K562 (cell line): Measurements from ENCODE around the gene ZNF330. TPM values are rescaled to one million over a fixed set of nuclear protein-coding genes. Genes with fewer than 3 reads are reported as not detected.

Source experiments
- CBFB ChIP-seq: sonication (generic); formaldehyde crosslinking; IDR thresholded peaks from 2 replicates; pipeline ENCODE4 v1.4.0; 2020; ENCODE audit warnings: mild to moderate bottlenecking, missing genetic modification reagents
- FOXK1 ChIP-seq: sonication (generic); formaldehyde crosslinking; IDR thresholded peaks from 2 replicates; pipeline ENCODE4 v1.8.0; 2022; ENCODE audit warnings: missing genetic modification reagents, mild to moderate bottlenecking, borderline replicate concordance
- GATA2 ChIP-seq: sonication (generic); formaldehyde crosslinking; IDR thresholded peaks from 2 replicates; pipeline ENCODE4 v1.4.0; 2020; ENCODE audit warnings: mild to moderate bottlenecking, missing genetic modification reagents
- HCFC1 ChIP-seq: IDR thresholded peaks from 2 replicates; pipeline ENCODE4 v1.6.1; 2012; ENCODE audit warnings: low read depth, low read length, improper control_type of control experiment
- HNRNPH1 ChIP-seq: fragments of 200-400 bp; formaldehyde crosslinking; optimal IDR thresholded peaks from 2 replicates; pipeline ENCODE3; 2017; ENCODE audit warnings: low read depth, mild to moderate bottlenecking, low read length, moderate library complexity
- KLF1 ChIP-seq: fragments of 450-650 bp; IDR thresholded peaks from 2 replicates; pipeline ENCODE4 v1.6.1; 2016; ENCODE audit warnings: missing genetic modification characterization, missing compliant biosample characterization
- SMAD1 ChIP-seq: fragments of 150-350 bp; IDR thresholded peaks from 2 replicates; pipeline ENCODE4 v1.6.1; 2014; ENCODE audit warnings: low read length, low read depth; ENCODE audit not compliant: partially characterized antibody
- SMARCA4 ChIP-seq: fragments of 450-650 bp; IDR thresholded peaks from 2 replicates; pipeline ENCODE4 v1.6.1; 2016
- XRCC5 ChIP-seq: fragments of 200-400 bp; formaldehyde crosslinking; IDR thresholded peaks from 2 replicates; pipeline ENCODE4 v1.6.1; 2017; ENCODE audit warnings: low read depth, mild to moderate bottlenecking, low read length
- ZNF263 ChIP-seq: sonication (generic); formaldehyde crosslinking; IDR thresholded peaks from 2 replicates; pipeline ENCODE4 v1.8.0; 2022; ENCODE audit warnings: mild to moderate bottlenecking, missing genetic modification reagents, borderline replicate concordance
- ZNF311 ChIP-seq: fragments of 250-450 bp; sonication (Bioruptor Pico); IDR thresholded peaks from 2 replicates; pipeline ENCODE4 v1.4.0; 2020; ENCODE audit warnings: mild to moderate bottlenecking, moderate library complexity
- ZNF583 ChIP-seq: fragments of 250-450 bp; sonication (Bioruptor Pico); IDR thresholded peaks from 2 replicates; pipeline ENCODE4 v1.4.0; 2020
- ZNF696 ChIP-seq: fragments of 250-450 bp; sonication (Bioruptor Pico); conservative IDR thresholded peaks from 2 replicates; pipeline ENCODE4 v1.4.0; 2020; ENCODE audit warnings: mild to moderate bottlenecking, moderate library complexity
- polyA plus RNA-seq, 8 experiments: library from polyadenylated mRNA; depleted of rRNA in 4 of 8; stranded (reverse) in 5 of 8; unstranded in 3 of 8; fragments of >200 nt; fragmentation: Nextera tagmentation in 2 of 8; fragmentation: Illumina TruSeq in 1 of 8; extraction: Ambion mirVana in 2 of 8; extraction: Trizol in 1 of 8; gene quantifications; 2 replicates each; pipeline versions ENCODE4 v1.2.1 to v1.2.3, GENCODE V29; 2011 to 2014; ENCODE audit warnings: inconsistent platforms in 1 of 8, missing spikeins in 1 of 8
- total RNA-seq, 7 experiments: library from RNA; depleted of rRNA in 6 of 7; stranded (reverse); fragments of >200 nt in 6 of 7; fragmentation: Illumina TruSeq in 2 of 7; extraction: Trizol in 2 of 7; gene quantifications; 2 replicates each; pipeline versions ENCODE4 v1.2.1 to v1.2.3, GENCODE V29; 2011 to 2021; ENCODE audit warnings: low replicate concordance in 1 of 7
- TF ChIP-seq, protein P1 (sequence below): fragments of 450-650 bp; formaldehyde crosslinking; IDR thresholded peaks from 2 replicates; pipeline ENCODE4 v1.4.0; 2020; ENCODE audit warnings: mild to moderate bottlenecking, mixed read lengths
- TF ChIP-seq, protein P2 (sequence below): fragments of 450-650 bp; IDR thresholded peaks from 2 replicates; pipeline ENCODE4 v1.6.1; 2016; ENCODE audit warnings: mild to moderate bottlenecking
- TF ChIP-seq, protein P3 (sequence below): fragments of 450-650 bp; formaldehyde crosslinking; IDR thresholded peaks from 2 replicates; pipeline ENCODE4 v1.4.0; 2022; ENCODE audit warnings: missing genetic modification characterization
- TF ChIP-seq, protein P4 (sequence below): fragments of 250-450 bp; sonication (Bioruptor Pico); IDR thresholded peaks from 2 replicates; pipeline ENCODE4 v1.5.0; 2021
- TF ChIP-seq, protein P5 (sequence below): fragments of 450-650 bp; IDR thresholded peaks from 2 replicates; pipeline ENCODE4 v1.6.1; 2018; ENCODE audit warnings: mild to moderate bottlenecking, low read depth; ENCODE audit not compliant: partially characterized antibody

ZNF330 gene
- total and polyA plus RNA-seq, 9 of the 15 experiments (the other 6 are each of a cell fraction or from before 2014, with no cell fraction given): 70.0 to 115 (median 92.0) TPM

DNA sequence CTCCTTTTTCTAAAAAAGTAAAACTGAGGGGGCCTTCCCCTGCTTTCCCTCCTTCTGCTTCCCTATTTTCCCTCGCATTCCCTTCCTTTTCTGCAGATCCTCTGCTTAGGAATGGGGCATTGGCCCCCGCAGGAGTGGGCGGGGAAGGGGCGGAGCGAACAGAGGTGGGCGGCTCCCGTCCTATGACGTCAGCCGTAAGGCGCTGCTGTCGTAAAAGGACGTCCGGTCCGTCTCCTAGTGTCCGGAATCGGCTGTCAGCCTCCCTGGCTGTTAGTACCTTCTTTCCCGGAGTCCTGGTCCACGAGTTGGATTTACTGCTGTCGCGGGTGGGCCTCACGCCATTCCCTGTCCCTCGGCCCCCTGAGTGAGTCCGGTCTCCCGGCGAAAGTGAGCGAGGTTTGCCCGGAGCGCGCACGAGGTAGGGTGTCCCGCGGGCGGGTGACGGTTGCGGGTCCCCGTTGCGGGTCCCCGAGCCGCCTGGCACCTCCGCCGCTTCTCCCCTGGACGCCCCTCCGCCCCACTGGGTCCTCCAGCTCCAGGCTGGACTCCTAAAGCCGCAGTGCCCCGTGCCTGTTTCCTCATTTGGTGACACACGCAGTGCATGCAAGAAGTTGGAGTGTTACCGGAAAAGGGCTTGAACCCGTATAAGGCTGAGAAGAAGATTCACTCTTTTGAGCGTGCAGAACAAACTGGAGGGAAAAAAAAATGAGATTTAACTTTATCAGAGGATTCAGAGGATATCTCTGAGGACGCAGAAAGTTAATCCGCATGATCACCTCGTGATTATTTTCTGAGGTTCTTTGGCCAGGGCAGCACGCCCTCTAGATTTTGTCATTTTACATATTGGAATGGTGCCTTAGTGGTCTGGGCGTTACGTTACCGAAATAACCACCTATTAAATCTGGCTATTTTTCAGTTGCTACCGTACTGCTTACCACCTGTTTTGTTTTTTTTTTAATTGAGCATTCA is at the start of gene ZNF330 (continued):
- TF ChIP-seq HCFC1 (peak; percentile 61), SMAD1 (no peak), HNRNPH1 (no peak), XRCC5 (no peak), SMARCA4 (no peak), ZNF696 (CRISPR knock-in tag) (no peak), CBFB (CRISPR knock-in tag) (no peak), ZNF583 (no peak), ZNF311 (no peak), KLF1 (tag) (0 out of 2 replicates have a peak, but pooled peaks have one; percentile 23), FOXK1 (no peak), GATA2 (CRISPR knock-in tag) (no peak), ZNF263 (CRISPR knock-in tag) (no peak)
- TF ChIP-seq, protein P1, sequence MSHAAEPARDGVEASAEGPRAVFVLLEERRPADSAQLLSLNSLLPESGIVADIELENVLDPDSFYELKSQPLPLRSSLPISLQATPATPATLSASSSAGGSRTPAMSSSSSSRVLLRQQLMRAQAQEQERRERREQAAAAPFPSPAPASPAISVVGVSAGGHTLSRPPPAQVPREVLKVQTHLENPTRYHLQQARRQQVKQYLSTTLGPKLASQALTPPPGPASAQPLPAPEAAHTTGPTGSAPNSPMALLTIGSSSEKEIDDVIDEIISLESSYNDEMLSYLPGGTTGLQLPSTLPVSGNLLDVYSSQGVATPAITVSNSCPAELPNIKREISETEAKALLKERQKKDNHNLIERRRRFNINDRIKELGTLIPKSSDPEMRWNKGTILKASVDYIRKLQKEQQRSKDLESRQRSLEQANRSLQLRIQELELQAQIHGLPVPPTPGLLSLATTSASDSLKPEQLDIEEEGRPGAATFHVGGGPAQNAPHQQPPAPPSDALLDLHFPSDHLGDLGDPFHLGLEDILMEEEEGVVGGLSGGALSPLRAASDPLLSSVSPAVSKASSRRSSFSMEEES (CRISPR knock-in tag): no peak
- TF ChIP-seq, protein P2, sequence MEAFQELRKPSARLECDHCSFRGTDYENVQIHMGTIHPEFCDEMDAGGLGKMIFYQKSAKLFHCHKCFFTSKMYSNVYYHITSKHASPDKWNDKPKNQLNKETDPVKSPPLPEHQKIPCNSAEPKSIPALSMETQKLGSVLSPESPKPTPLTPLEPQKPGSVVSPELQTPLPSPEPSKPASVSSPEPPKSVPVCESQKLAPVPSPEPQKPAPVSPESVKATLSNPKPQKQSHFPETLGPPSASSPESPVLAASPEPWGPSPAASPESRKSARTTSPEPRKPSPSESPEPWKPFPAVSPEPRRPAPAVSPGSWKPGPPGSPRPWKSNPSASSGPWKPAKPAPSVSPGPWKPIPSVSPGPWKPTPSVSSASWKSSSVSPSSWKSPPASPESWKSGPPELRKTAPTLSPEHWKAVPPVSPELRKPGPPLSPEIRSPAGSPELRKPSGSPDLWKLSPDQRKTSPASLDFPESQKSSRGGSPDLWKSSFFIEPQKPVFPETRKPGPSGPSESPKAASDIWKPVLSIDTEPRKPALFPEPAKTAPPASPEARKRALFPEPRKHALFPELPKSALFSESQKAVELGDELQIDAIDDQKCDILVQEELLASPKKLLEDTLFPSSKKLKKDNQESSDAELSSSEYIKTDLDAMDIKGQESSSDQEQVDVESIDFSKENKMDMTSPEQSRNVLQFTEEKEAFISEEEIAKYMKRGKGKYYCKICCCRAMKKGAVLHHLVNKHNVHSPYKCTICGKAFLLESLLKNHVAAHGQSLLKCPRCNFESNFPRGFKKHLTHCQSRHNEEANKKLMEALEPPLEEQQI: peak; percentile 46; the same call in 1 of the 2 replicates
- TF ChIP-seq, protein P3, sequence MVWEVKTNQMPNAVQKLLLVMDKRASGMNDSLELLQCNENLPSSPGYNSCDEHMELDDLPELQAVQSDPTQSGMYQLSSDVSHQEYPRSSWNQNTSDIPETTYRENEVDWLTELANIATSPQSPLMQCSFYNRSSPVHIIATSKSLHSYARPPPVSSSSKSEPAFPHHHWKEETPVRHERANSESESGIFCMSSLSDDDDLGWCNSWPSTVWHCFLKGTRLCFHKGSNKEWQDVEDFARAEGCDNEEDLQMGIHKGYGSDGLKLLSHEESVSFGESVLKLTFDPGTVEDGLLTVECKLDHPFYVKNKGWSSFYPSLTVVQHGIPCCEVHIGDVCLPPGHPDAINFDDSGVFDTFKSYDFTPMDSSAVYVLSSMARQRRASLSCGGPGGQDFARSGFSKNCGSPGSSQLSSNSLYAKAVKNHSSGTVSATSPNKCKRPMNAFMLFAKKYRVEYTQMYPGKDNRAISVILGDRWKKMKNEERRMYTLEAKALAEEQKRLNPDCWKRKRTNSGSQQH (CRISPR knock-in tag): no peak
- TF ChIP-seq, protein P4, sequence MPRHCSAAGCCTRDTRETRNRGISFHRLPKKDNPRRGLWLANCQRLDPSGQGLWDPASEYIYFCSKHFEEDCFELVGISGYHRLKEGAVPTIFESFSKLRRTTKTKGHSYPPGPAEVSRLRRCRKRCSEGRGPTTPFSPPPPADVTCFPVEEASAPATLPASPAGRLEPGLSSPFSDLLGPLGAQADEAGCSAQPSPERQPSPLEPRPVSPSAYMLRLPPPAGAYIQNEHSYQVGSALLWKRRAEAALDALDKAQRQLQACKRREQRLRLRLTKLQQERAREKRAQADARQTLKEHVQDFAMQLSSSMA (CRISPR knock-in tag): no peak
- TF ChIP-seq, protein P5, sequence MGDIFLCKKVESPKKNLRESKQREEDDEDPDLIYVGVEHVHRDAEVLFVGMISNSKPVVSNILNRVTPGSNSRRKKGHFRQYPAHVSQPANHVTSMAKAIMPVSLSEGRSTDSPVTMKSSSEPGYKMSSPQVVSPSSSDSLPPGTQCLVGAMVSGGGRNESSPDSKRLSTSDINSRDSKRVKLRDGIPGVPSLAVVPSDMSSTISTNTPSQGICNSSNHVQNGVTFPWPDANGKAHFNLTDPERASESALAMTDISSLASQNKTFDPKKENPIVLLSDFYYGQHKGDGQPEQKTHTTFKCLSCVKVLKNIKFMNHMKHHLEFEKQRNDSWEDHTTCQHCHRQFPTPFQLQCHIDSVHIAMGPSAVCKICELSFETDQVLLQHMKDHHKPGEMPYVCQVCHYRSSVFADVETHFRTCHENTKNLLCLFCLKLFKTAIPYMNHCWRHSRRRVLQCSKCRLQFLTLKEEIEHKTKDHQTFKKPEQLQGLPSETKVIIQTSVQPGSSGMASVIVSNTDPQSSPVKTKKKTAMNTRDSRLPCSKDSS: no peak
